Brain microvascular endothelial cell (primary cell): ENCODE results near the gene CRYZL1.
"Not testable (repeated sequence)": the region's sequence is repeated elsewhere in the genome, so short reads cannot be mapped to it uniquely, and the experiment has no call there.

Source experiments
- DNase-seq: peaks from one replicate; pipeline ENCODE4 v3.0.0-alpha.2; 2020
- H3K27ac ChIP-seq: fragments of 250-450 bp; sonication (Bioruptor Pico); 2 replicates; pipeline ENCODE4 v1.5.1; 2020; ENCODE audit warnings: mild to moderate bottlenecking, moderate library complexity
- H3K27me3 ChIP-seq: fragments of 250-450 bp; sonication (Bioruptor Pico); replicated peaks from 2 replicates; pipeline ENCODE4 v1.5.1; 2020; ENCODE audit warnings: mild to moderate bottlenecking
- H3K36me3 ChIP-seq: fragments of 250-450 bp; sonication (Bioruptor Pico); replicated peaks from 2 replicates; pipeline ENCODE4 v1.5.1; 2020; ENCODE audit warnings: mild to moderate bottlenecking
- H3K4me3 ChIP-seq: 2 replicates; pipeline ENCODE4 v1.5.1; 2011; ENCODE audit warnings: low read depth, mild to moderate bottlenecking, control low read depth, low read length, moderate library complexity
- in situ Hi-C: cut with HindIII; loops from 2 replicates; pipeline ENCODE4 v1.10.0; 2017; ENCODE audit warnings: low sequenced_read_pairs, low pct_ligation_motif_present
- TF ChIP-seq, protein P1 (sequence below): IDR thresholded peaks from 2 replicates; pipeline ENCODE4 v1.5.1; 2011; ENCODE audit warnings: low read depth, mild to moderate bottlenecking, moderate library complexity, low read length, control low read depth, inconsistent platforms; ENCODE audit errors: missing control alignments

Gene CRYZL1

DNA sequence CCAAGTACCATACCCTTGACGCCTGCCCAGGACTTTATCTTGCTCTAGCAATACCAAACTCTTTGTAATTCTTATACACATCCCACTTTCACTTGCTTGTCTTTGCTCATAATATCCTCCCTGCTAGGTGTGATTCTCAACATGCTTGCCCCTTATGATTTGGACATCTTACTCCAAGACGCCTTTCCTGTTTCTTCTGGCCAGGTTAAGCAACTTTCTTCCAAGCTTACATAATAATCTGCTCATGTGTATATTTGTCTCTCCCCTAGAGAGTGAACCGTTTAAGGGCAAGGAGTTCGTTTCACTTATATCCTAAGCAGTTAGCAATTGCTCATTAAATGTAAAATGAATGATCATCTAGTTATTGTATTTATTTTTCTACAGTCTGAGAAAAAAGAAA is 21.8 kb downstream of the CRYZL1 start:
- in situ Hi-C loops: no loop called here
- H3K36me3 ChIP-seq: peaks cover 13% of the 10 kb centered on the region
- H3K27ac ChIP-seq: no peak overlapping the region
- H3K27me3 ChIP-seq: no peaks in the 10 kb centered on the region
- no peak for DNase-seq
- no peak overlapping the region for H3K4me3 ChIP-seq
- TF ChIP-seq, protein P1, sequence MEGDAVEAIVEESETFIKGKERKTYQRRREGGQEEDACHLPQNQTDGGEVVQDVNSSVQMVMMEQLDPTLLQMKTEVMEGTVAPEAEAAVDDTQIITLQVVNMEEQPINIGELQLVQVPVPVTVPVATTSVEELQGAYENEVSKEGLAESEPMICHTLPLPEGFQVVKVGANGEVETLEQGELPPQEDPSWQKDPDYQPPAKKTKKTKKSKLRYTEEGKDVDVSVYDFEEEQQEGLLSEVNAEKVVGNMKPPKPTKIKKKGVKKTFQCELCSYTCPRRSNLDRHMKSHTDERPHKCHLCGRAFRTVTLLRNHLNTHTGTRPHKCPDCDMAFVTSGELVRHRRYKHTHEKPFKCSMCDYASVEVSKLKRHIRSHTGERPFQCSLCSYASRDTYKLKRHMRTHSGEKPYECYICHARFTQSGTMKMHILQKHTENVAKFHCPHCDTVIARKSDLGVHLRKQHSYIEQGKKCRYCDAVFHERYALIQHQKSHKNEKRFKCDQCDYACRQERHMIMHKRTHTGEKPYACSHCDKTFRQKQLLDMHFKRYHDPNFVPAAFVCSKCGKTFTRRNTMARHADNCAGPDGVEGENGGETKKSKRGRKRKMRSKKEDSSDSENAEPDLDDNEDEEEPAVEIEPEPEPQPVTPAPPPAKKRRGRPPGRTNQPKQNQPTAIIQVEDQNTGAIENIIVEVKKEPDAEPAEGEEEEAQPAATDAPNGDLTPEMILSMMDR: no peak

DNA sequence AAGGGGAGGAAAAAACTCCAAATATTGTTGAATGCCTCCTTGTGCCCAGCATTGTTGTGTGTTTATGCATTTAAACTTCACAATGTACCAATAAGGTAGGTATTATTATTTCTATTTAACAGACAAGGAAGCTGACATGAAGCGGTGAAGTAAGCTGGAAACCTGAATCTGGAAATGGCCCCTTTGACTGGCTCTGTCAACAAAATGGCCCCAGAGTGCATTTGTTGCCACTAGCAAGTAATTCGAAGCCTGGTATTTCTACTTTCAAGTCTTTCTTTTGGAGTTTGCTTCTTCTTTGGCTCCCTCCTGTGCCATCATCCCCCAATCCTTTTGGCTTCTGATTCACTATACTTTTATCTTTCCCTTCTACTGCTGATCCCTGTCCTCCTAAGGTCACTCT is 23.1 kb downstream of the CRYZL1 start:
- in situ Hi-C loops: no loop called here
- no peak overlapping the region for H3K27ac ChIP-seq
- no peak overlapping the region for H3K4me3 ChIP-seq
- H3K36me3 ChIP-seq: peaks cover 10% of the 10 kb centered on the region
- no peaks in the 10 kb centered on the region for H3K27me3 ChIP-seq
- TF ChIP-seq, protein P1: no peak
- DNase-seq: no peak

DNA sequence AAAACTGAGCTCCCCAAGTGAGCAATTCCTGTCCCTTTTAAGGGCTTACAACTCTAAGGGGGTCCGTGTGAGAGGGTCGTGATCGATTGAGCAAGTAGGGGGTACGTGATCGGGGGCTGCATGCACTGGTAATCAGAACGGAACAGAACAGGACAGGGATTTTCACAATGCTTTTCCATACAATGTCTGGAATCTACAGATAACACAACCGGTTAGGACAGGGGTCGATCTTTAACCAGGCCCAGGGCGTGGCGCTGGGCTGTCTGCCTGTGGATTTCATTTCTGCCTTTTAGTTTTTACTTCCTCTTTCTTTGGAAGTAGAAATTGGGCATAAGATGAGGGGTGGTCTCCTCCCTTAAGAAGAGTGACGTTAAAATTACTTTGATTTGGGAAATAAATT is 24.0 kb downstream of the CRYZL1 start:
- H3K27ac ChIP-seq, DNase-seq, H3K4me3 ChIP-seq, H3K36me3 ChIP-seq, in situ Hi-C loops, H3K27me3 ChIP-seq: not testable (repeated sequence)

DNA sequence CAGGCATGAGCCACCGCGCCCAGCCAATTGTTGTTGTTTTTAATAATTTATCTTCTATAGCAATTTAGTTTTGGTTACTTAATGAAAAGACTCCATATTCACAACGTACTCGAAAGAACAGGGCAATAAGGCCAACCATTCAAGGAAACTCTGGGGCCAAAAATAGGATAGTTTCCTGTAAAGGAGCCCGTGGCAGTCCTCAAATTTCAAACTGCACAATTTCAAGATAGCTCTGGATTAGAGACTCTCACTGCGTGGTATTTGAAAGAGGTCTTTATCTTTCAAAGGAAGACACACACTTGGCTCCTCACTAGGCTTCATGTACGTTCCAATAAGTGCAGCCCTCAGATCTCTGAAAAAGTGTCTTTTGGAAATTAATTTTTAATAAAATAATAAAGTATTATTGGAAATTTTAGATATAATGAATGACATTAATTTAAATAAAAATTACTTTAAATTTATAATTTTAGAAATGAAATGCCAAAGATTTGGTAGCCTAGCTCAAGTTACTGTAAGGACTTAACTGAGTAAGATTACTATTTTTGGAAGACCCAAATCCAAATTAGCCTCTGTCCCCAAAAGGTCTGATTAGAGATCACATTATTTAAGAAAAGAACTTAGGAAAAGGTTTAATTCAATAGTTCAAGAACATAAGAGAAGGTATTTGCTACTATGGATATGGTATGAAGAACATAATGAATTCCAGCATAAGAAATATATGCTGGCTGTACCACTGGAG is 30.4 kb downstream of the CRYZL1 start:
- Histone ChIP-seq H3K4me3 (no peak overlapping the region), H3K27ac (no peak overlapping the region), H3K36me3 (peaks cover 10% of the 10 kb centered on the region), H3K27me3 (no peaks in the 10 kb centered on the region)
- DNase-seq: no peak
- in situ Hi-C loops: no loop called here
- TF ChIP-seq, protein P1: no peak

DNA sequence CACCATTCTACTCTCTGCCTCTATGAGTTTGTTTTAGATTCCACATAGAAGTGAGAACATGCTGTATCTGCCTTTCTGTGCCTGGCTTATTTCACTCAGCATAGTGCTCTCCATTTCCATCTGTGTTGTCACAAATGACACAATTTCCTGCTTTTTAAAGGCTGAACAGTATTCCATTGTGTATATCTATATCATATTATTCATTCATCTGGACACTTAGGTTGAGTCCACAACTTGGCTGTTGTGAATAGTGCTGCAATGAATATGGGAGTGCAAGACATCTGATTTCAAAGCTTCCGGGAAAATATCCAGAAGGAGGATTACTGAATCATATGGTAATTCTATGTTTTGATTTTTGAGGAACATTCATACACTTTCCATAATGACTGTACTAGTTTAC is 33.0 kb downstream of the CRYZL1 start:
- H3K27me3 ChIP-seq: no peaks in the 10 kb centered on the region
- TF ChIP-seq, protein P1: no peak
- in situ Hi-C loops: no loop called here
- no peak overlapping the region for H3K4me3 ChIP-seq
- peaks cover 19% of the 10 kb centered on the region for H3K36me3 ChIP-seq
- no peak for DNase-seq
- H3K27ac ChIP-seq: no peak overlapping the region

DNA sequence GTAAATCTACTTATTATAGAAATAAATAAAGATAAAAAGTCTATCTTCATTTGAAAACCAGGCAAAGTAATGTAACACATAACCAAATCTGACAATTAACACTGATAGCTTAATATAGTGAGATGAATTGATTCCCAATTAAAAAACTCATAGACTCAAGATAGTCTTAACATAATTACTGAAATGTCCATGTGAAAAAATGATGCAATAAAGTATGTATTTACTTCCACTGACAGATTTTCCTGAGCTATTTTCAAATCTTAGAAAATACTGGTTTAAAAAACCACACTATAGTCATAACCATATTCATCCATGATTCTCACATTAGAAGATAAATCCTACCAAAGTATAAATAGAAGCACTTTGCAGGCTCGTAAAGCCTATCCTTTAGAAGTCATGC is 43.5 kb downstream of the CRYZL1 start:
- Histone ChIP-seq H3K4me3 (no peak overlapping the region), H3K36me3 (peaks cover 24% of the 10 kb centered on the region), H3K27ac (no peak overlapping the region), H3K27me3 (no peaks in the 10 kb centered on the region)
- in situ Hi-C loops: no loop called here
- TF ChIP-seq, protein P1: no peak
- DNase-seq: no peak
